GM12873 (cell line): ENCODE measurements around the gene SIL1.

Experiments used
- TF ChIP-seq, protein P1 (sequence below): IDR thresholded peaks from 2 replicates; pipeline ENCODE4 v1.5.1; 2012; ENCODE audit warnings: low read depth, mild to moderate bottlenecking, moderate library complexity, low read length, control low read depth; ENCODE audit not compliant: insufficient read depth; ENCODE audit errors: missing control alignments

The SIL1 gene

DNA sequence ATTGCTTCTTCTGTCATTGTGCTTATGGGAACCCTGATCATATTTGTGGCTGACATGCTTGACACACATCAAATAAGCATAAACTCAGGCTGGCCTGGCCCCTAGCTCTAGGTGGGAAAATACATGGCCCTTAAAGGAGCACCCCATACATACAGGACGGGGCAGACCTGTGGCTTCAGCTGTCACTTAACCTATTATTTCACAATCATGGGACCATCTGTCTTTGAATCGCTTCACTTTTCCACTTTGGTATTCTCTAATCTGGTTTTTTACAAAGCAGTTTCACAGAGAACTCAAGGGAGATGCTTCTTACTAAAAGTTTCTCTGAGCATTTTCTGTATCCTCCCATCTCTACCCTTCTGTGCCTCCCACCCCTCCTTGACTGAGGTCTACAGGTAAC lies 288.4 kb downstream of the SIL1 start:
- TF ChIP-seq, protein P1, sequence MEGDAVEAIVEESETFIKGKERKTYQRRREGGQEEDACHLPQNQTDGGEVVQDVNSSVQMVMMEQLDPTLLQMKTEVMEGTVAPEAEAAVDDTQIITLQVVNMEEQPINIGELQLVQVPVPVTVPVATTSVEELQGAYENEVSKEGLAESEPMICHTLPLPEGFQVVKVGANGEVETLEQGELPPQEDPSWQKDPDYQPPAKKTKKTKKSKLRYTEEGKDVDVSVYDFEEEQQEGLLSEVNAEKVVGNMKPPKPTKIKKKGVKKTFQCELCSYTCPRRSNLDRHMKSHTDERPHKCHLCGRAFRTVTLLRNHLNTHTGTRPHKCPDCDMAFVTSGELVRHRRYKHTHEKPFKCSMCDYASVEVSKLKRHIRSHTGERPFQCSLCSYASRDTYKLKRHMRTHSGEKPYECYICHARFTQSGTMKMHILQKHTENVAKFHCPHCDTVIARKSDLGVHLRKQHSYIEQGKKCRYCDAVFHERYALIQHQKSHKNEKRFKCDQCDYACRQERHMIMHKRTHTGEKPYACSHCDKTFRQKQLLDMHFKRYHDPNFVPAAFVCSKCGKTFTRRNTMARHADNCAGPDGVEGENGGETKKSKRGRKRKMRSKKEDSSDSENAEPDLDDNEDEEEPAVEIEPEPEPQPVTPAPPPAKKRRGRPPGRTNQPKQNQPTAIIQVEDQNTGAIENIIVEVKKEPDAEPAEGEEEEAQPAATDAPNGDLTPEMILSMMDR, result no peak

DNA sequence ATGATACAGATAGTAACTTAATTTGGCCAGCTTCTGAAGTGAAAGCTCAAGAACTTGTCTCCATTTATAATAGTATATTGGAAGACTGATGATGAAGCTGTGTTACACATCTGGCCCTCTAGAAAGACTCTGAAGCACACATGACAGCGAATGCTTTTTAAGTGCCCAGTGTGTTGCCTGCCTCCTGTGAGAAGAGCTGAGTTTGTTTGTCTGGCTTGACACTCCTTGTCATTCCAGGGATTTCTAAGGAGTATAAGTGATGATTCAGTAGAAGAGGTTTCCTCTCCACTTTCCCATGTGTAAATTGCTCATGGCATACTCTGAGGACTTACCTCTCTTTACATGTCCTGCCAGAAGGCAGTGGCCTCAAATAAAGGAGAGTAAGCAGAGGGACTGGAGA lies 292.6 kb downstream of the SIL1 start:
- TF ChIP-seq, protein P1, result no peak

DNA sequence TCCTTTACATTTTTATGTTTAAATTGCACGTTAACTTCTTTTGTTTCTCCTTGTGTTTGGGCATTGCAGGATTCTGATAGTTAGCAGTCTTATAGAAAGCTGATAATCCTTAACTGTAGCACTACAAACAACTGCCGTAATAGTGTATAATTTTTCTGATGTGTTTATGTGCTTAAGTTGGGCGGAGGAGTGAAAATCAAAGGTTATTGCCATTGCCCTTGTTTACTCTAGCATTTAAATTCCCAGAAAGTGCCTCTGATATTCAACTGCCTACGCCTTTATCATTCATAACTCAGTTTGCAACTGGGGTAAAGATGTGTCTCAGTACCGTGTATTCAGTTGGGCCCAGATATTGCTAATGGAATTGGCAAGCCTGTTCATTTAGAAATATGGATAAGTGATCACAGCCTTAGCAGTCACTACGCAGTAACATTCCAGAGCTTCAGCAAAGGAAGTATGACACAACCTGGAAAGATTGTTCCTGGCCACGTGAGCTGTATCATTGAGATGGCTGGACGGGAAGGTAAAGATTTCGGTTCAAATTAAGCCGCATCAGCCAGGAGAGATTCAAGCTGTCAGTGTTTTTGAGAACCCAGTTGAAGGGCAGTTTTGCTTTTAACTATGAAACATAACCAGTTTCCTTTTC lies 294.9 kb downstream of the SIL1 start:
- TF ChIP-seq, protein P1, result no peak

DNA sequence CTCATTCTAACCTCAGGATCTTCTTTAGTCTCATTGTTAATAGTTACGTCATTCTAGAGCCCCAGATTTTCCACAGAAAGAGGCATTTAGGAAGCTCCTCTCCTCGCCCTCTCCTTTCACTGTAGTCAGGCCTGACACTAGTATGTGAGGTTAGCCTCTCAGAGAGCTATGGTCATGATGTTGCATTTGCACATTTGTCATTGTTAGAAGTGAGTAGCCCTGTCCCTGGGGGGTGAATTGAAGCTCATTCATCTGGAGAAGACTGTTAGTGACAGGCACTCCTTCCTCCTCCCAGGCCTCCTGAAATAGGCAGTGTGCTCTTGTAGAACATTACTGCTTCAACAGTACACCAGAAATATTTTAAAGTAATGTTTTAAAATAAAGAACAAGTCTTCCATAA lies 296.5 kb downstream of the SIL1 start:
- TF ChIP-seq, protein P1, result no peak

DNA sequence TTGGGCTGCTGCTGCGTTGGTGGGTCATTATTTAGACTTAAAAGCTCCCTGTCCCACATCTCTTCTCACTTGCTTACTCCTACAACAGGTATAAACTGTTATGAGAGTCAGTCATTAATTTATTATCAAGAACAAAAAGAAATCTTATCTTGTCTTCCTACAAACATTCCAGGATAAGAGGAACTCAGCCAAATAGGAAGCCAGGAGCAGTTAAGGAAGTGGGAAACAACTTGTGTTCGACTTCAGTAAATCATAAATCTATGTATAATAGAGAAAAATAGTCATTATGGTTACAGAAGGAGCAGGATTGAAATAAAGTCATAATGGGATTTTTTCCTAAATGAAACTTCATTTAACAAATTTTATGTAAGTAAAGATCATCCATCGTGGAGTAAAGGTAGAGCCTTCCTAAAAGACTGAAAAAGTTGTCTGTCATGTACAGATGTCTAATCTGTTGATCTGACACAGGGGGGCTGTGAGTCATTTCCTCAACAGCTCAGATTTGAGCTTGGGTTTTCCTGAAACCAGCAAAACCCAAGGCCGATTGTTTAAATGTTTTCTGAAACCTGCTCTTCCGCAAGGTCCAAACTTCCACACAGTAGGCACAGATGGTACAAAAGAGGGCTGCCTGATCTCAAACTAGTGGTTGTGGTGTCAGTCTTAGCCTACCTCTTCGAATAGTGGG lies 297.7 kb downstream of the SIL1 start:
- TF ChIP-seq, protein P1, result no peak

DNA sequence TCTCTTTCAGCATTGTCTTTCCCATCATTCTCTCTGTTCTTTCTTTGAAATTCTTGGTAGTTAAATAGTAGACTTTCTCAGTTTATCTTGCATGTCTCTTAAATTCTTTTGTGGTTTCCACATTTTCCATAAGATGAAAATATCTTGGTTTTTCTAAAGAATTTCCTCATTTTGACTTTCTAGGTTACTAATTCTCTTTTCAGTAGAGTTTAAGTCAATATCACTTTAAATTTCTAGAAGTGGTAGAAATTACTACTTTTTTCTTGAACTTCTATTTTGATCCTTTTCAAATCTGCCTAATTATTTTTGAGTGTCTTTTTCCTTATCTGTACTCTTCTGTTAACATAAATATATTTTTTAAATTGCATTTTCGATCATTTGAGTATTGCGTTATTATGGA lies 299.4 kb downstream of the SIL1 start:
- TF ChIP-seq, protein P1, result no peak

DNA sequence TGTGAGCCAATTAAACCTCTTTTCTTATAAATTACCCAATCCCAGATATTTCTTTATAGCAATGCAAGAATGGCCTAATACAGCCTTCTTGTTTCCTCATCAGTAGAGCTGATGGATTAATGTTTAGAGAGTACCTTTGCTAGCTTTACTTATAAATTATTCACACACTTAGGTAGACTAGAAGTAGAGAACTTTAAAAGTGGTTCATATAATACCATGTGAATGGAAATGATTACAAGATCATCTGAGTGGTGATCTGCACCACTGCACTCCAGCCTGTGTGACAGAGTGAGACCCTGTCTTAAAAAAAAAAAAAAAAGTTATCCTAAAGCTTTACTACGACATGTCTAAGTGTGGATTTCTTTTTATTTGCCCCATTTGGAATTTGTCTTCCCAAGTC lies 299.9 kb downstream of the SIL1 start:
- TF ChIP-seq, protein P1, result no peak
